Cortex of kidney (tissue), 1 donor: Measurements from ENCODE around the gene PCIF1.
A peak's percentile ranks its signal among the peaks of the same experiment; 100 is the strongest.
"Not testable (repeated sequence)": the region's sequence is repeated elsewhere in the genome, so short reads cannot be mapped to it uniquely, and the experiment has no call there.

ENCODE experiments used
- DNase-seq: peaks from one replicate; lab custom pipeline; 2025; lab: John Stamatoyannopoulos, UW

Gene PCIF1

DNA sequence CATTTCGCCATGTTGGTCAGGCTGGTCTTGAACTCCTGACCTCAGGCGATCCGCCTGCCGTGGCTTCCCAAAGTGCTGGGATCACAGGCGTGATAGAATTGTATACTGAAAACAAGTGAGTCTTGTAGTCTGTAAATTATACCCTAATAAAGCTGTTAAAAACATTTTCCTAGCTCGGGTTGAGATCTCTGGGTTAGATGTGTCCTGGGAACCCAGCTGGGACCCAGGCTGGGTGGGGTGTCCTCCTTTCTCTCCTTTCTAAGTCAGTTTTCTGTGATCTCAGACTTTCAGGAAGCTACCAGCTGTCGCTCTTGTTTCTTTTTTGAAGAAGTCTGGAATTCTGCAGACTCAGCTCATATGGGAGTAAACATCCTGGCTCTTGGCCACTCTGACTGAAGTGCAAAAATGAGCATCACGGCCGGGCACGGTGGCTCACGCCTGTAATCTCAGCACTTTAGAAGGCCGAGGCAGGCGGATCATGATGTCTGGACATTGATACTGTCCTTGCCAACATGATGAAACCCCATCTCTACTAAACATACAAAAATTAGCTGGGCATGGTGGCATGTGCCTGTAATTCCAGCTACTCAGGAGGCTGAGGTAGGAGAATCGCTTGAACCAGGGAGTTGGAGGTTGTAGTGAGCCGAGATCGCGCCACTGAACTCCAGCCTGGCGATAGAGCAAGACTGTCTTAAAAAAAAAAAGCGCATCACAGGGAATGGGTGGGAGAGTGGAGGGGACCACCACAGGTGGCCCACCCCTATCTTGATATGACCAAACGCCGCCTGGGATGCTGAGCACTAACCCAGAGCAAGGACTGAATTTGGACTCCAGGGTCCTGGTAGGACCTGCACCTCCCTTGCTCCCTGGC is 9.9 kb upstream of the PCIF1 start:
- DNase-seq = no peak

DNA sequence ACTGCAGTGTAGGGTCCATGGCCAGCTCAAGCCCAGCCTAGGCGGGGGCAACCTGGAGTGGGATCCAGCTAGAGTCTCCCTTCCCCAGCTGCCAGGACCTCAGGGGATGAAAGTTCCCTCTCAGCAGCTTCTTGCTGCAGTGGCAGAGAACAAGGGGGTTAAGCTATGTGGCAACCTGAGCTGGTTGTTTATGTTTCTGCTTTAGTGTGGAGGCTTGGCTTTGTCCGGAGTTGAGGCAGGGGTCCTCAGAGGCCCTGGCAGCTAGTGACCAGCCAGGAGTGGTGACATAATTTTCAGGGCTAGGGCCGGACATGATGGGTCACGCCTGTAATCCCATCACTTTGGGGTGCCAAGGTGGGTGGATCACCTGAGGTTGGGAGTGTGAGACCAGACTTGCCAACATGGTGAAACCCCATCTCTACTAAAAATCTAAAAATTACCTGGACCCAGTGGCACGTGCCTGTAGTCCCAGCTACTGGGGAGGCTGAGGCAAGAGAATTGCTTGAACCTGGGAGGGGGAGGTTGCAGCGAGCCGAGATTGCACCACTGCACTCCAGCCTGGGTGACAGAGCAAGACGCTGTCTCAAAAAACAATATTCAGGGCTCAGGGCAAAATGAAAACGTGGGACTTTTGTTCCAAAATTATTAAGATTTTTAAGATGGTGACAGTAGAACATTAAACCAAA is 8.5 kb upstream of the PCIF1 start:
- DNase-seq = no peak

DNA sequence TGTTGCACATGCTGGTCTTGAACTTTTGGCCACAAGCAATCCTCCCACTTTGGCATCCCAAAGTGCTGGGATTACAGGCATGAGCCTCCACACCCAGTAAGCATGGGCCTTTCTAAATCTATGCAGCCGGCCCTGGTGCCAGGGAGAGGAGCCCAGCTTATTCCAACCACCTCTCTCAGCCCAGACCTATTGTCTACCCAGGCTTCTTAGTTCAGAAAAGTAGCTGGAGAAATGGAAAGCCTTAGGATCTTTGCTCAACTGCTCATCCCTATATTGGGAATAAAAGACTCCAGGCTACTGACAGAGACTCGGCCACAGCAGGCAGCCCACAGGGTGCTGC is 7.8 kb upstream of the PCIF1 start:
- no peak for DNase-seq

DNA sequence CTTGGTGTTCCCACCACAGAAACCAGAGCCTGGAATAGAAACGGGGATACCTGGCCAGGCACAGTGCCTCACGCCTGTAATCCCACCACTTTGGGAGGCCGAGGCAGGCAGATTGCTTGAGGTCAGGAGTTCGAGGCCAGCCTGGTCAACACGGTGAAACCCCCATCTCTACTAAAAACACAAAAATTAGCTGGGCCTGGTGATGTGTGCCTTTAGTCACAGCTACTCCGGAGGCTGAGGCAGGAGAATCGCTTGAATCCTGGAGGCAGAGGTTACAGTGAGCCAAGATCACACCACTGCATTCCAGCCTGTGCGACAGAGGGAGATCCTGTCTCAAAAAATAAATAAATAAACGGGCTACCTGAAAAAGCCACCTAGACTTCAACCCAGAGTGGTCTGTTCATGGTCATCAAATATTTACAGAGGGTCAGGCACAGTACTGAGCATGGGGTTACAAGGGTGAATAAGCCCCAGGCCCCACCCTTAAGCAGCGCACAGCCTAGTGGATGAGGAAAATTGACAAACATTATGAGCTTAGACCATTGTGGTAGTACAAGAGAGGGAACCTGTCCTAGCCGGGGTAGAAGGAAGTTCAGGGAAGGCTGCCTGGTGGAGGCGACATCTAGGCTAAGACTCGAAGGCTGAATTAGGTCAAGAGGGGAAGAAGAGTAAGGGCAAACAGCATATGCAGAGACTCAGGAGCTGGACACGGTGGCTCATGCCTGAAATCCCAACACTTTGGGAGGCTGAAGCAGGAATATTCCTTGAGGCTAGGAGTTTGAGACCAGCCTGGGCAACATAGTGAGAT is 7.2 kb upstream of the PCIF1 start:
- no peak for DNase-seq

DNA sequence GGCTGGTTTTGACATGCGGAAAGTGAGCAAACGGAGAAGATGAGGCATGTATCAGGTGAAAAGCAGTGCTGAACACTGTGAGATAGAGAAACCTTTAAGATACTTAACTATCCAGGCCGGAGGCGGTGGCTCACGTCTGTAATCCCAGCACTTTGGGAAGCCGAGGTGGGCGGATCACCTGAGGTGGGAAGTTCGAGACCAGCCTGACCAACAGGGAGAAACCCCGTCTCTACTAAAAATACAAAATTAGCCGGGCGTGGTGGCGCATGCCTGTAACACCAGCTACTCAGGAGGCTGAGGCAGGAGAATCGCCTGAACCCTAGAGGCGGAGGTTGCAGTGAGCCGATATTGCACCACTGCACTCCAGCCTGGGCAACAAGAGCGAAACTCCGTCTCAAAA is 2.8 kb upstream of the PCIF1 start:
- not testable (repeated sequence) for DNase-seq

DNA sequence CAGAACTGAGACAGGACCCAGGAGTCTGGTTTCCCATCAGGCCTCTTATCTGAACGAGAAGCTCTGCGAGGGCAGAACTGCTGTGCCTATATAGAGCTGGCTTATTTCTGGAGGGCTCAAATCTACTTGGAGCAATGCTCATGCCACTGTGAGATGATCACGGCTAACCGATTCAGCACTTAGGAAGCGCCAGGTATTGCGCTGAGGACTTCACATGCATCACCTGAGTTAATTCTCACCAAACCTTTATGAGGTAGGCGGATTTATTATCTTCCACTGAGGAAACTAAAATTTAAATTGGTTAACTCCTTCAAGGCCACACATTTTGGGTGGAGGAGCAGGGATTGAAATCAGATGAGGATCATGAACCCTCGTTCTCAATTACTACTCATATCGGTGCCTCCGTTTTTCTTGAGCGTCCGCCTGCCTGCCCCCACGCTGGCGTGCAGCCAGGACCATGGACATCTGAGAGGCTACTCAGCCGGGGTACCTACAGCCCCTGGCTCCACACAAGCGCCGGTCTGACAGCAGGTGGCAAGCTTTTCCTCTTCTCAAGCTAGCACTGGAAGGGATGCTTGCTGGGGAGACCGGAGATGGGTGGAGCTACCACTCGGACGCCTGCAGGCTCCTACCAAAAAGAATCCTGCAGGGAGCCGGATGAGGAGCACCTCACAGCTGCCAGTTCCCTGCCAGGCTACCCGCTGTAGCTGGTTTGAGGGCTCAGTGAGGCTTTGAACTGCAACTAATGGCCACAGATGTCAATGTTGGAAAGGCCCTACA is 1.0 kb upstream of the PCIF1 start:
- DNase-seq = peak; percentile 24

DNA sequence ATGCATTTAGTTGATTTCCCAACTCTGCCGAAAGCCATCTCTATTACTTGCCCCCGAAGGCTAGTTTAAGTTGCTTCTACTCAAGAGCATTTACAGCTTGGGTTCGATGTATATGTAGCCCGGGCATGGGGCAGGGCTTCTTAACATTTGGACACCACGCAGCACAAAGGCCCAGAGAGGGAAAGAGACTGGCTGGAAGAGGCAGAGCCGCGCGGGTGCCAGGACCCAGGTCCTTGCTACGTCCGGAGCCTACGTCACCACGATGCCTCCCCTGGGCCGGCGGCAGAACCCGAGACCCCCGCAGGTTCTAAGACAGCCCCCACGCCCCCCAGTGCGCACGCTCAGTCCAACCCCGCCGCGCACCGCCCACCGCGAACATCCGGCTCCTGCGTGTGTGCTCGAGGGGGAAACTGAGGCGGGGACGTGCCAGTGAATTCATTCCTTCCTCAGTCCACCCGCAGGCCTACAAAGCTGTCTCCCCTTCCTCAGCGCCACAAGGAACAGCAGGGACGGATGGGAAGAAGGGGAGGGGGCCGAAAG is 367 bp upstream of the PCIF1 start:
- peak; percentile 70 for DNase-seq

DNA sequence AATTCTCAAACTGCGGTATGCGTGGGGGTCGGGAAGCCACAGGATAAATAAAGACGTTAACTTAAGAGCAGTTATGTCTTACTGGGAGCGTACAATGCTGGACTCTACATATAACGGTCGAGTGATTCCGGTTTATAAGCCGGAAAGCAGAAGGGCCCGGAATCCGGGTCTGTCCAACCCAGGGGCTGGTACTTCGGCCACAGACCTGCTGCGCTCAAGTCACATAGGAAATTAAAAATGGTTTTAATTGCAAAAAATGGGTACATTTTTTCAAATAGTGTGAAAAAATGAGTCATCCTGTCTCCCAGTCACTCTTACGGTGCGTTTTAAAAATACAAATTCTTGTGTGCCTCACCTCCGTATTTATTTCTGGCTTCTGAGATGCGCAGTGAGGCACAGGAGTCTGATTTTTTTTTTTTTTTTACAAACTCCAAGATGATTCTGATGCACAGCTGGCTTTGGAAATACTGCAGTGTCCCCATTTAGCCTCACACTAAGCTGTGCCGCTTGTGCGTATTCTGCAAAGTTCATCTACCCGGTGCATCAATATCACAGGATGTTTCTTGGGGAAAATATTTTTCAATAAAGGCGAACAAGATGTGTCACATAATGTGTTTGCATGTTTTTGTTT is 1.0 kb downstream of the PCIF1 start:
- DNase-seq = no peak

DNA sequence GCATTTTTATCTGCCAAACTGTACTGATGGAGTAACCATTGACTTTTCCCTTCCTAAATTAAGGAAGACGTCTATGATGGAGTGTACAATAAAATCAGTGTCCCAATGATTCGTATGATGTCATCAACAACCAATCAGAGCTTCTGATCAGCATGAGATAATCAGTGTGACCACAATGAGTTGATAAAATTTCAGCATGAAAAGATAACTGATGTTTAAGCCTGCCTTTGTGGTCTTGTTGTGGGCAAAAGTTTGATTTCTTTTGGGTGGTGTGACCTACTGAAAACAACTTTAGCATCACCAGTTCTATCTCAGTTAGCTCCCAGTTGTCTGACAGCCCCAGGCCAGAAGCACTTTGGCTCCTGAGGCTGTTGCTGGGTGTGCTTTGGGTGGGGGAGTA is 3.3 kb downstream of the PCIF1 start:
- DNase-seq = no peak

DNA sequence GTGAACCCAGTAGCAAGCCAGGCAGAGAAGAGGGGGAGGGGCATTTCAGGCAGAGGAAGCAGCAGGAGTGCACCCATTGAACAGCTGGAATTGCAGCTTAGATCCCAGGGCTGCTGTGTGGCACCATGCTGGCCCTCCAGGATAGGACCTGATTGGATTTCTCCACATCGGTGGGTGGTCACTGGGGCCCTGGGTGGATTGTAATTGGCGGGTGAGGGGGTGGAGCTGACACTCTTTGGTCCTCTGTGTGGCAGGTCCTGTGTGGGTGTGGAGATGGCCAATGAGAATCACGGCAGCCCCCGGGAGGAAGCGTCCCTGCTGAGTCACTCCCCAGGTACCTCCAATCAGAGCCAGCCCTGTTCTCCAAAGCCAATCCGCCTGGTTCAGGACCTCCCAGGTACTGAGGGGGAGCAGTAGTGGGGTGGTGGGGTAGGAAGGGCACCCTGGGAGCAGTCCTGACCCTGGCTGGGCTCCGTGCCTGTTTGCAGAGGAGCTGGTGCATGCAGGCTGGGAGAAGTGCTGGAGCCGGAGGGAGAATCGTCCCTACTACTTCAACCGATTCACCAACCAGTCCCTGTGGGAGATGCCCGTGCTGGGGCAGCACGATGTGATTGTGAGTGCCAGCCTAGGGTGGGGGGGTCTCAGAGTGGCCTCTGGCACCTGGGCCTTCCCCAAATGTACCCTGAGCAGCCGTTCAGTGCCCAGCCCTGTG is 4.4 kb downstream of the PCIF1 start:
- DNase-seq = no peak

DNA sequence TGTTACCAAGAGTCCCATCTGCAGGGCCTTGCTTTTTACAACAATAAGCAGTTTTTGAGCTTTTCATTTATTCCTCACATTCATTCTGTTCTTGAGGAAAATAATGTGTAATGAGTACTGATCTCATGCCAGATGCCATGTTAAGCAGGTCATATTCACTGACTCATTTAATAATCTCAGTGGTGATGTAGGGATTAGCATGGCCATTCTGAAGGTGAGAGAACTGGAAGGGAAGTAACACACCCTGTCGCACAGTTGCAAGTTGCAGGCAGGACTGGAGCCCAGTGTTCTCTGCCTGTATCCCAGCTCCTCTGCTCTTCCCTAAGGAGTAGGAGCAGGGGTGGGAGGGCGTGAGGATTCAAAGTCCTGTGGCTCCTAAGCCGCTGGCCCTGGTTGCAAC is 5.6 kb downstream of the PCIF1 start:
- DNase-seq = no peak

DNA sequence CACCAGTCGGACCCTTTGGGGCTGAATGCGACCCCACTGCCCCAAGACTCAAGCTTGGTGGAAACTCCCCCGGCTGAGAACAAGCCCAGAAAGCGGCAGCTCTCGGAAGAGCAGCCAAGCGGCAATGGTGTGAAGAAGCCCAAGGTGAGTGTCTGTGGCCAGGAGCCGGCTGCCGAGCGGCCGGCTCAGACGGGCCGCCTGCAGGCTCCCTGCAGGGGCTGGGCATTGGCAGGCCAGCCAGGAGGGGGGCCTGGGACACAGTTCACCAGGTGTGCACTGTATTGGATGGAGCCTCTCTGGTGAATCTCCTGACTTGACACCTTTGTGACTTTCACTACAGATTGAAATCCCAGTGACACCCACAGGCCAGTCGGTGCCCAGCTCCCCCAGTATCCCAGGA is 6.0 kb downstream of the PCIF1 start:
- DNase-seq = no peak

DNA sequence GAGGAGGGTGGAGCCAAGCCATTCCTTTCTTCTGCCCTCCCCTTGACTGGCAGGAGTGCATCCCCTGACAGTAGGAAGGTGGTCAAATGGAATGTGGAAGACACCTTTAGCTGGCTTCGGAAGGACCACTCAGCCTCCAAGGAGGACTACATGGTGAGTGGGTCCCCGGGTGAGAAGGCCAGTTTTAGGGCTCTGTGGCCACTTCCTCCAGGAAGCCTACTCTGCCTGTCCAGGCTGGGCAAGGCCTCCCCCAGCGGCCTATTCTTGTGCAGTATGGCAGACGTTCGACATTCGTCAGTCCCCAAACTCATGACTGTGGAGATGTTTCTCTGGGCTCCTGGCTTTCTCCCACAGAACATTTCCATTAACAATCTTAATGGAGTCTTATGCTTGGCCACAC is 9.1 kb downstream of the PCIF1 start:
- no peak for DNase-seq

DNA sequence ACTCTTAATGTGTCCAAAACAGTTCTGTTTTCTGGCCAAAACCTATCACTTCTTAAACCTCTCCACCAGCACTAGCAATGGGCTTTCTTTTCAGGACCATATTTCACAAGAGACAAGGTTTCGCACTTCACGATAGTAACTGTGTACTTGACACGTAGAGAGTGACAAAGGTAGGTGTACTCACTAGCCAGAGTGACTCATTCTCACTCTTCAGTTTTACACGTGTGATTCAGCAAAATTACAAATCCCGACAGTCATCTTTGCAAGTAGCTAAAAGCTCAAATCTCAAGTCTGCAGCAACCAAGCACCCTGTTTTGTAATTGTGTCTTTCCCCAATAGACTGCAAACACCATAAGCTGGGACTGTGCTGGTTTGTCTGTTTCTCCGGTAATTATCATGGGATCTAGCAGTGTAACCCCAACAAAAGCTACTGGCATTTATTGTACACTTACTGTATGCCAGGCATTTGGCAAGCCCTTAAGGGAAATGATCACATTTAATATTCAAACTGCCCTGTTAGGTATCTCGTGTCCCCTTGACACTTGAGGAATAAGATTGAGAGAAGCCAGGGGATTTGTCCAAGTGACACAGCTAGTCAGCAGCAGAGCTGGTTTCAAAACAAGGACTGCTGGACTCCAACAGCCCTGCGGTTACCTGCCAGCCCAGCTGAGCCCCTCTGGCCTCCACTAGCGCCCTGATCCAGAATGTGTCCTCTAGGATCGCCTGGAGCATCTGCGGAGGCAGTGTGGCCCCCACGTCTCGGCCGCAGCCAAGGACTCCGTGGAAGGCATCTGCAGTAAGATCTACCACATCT is 9.9 kb downstream of the PCIF1 start:
- DNase-seq = no peak

DNA sequence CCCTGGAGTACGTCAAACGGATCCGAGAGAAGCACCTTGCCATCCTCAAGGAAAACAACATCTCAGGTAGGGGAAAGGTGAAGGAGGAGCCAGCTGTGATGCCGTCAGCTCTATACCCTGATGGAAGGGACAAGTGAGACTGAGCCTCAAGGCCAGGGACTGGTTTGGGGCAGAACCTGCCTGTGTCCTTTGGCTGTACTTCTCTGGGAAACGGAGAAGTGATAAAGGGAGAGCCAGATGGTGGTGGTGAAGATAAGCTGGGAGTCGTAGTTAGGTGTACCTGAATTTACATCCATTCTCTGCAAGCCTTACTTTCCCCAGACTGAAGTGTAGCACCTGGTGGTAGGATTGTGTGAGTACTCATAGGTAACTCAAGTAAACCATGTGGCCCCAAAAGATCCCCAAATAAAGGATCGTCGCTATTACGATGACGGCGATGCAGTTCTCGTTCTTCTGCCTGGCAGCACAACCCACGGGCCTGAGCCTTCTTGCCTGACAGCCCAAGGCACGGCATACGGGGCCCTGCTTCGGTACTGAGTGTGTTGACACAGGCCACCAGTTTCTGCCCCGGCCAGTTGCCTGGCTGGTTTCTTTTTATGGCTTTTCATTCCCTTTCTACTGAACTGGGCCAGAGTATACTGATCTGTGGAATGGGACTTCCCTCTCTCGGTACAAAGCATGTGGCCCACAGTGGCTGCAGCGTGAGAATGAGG is 10.6 kb downstream of the PCIF1 start:
- DNase-seq = no peak

DNA sequence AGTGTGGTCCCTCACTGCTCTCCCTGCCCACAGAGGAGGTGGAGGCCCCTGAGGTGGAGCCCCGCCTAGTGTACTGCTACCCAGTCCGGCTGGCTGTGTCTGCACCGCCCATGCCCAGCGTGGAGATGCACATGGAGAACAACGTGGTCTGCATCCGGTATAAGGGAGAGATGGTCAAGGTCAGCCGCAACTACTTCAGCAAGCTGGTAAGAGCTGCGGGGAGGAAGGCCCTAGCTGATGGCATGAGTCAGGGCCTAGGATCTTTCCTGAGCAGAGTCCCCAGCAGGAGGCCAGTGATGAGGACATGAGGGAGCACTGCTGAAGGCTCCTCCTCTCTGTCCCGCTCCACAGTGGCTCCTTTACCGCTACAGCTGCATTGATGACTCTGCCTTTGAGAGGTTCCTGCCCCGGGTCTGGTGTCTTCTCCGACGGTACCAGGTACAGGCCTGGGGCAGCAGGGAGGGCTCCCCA is 11.2 kb downstream of the PCIF1 start:
- no peak for DNase-seq

DNA sequence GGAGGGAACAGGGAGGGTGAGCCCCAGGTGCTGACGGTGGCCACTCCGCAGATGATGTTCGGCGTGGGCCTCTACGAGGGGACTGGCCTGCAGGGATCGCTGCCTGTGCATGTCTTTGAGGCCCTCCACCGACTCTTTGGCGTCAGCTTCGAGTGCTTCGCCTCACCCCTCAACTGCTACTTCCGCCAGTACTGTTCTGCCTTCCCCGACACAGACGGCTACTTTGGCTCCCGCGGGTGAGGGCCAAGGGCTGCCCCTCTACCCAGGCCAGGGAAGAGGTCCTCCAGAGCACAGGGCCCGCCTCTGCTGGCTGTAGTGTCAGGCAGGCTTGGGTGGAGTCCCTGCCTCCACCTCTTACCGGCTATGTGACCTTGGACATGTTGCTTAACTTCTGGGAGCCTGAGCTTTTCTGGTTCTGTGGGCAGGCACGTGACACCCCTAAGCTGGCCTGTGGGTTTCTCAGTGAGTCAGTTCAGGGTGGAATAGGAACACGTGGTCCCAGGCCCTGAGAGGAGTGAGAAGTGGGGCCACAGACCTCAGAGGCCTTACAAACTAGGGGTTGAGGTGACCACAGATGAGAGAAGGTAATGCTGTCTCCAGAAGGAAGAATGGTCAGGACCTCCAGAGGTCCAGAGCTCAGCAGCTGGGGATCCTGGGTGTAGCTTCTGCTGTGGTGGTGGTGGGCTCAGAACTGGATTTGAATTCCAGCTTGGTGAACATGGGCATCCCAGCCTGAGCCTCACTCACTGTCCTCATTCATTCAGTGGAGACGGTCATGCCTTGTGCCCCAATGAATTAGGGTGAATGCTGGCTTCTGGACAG is 11.9 kb downstream of the PCIF1 start:
- no peak for DNase-seq
